K562 (cell line): ENCODE measurements around the gene PRSS22. TPM values are rescaled to one million over a fixed set of nuclear protein-coding genes. Genes with fewer than 3 reads are reported as not detected.

ENCODE experiments used
- CCNT2 ChIP-seq: IDR thresholded peaks from 2 replicates; pipeline ENCODE4 v1.6.1; 2011; ENCODE audit warnings: borderline replicate concordance, low read depth, mild to moderate bottlenecking, moderate library complexity, mixed read lengths, low read length; ENCODE audit not compliant: insufficient read length; ENCODE audit errors: extremely low read depth
- HSF4 ChIP-seq: fragments of 250-450 bp; sonication (Bioruptor Pico); IDR thresholded peaks from 2 replicates; pipeline ENCODE4 v2.1.2; 2022; ENCODE audit warnings: mild to moderate bottlenecking, moderate library complexity, borderline replicate concordance
- PTTG1 ChIP-seq: fragments of 450-650 bp; IDR thresholded peaks from 2 replicates; pipeline ENCODE4 v1.6.1; 2016; ENCODE audit warnings: low read depth, mild to moderate bottlenecking, missing genetic modification characterization, missing compliant biosample characterization
- SRF ChIP-seq, 2 experiments: fragments of 250-450, 450-650 bp in 1 of 2; sonication (Bioruptor Pico) in 1 of 2; sonication (generic) in 1 of 2; formaldehyde crosslinking; IDR thresholded peaks; 2 replicates each; pipeline versions ENCODE4 v1.5.0 to v1.5.1; 2020 to 2022; ENCODE audit warnings: mild to moderate bottlenecking in 1 of 2, missing genetic modification reagents in 1 of 2
- TCF3 ChIP-seq: sonication (generic); formaldehyde crosslinking; IDR thresholded peaks from 2 replicates; pipeline ENCODE4 v1.4.0; 2020; ENCODE audit warnings: mild to moderate bottlenecking, missing genetic modification reagents
- ZBTB1 ChIP-seq: sonication (generic); formaldehyde crosslinking; IDR thresholded peaks from 2 replicates; pipeline ENCODE4 v1.8.1; 2023; ENCODE audit warnings: missing genetic modification reagents, low read depth, mild to moderate bottlenecking, borderline replicate concordance
- ZKSCAN8 ChIP-seq: fragments of 200-800 bp; sonication (Bioruptor generic); IDR thresholded peaks from 2 replicates; pipeline ENCODE4 v1.6.1; 2016; ENCODE audit warnings: missing genetic modification characterization, missing compliant biosample characterization
- ZNF133 ChIP-seq: fragments of 250-450 bp; sonication (Bioruptor Pico); IDR thresholded peaks from 2 replicates; pipeline ENCODE4 v1.4.0; 2020; ENCODE audit warnings: mild to moderate bottlenecking
- ZNF197 ChIP-seq: fragments of 200-800 bp; sonication (Bioruptor generic); IDR thresholded peaks from 2 replicates; pipeline ENCODE4 v1.6.1; 2016; ENCODE audit warnings: low read depth, missing genetic modification characterization, missing compliant biosample characterization
- ZNF41 ChIP-seq: fragments of 250-450 bp; sonication (Bioruptor Pico); conservative IDR thresholded peaks from 2 replicates; pipeline ENCODE4 v1.4.0; 2020; ENCODE audit warnings: mild to moderate bottlenecking
- polyA plus RNA-seq, 8 experiments: library from polyadenylated mRNA; depleted of rRNA in 4 of 8; stranded (reverse) in 5 of 8; unstranded in 3 of 8; fragments of >200 nt; fragmentation: Nextera tagmentation in 2 of 8; fragmentation: Illumina TruSeq in 1 of 8; extraction: Ambion mirVana in 2 of 8; extraction: Trizol in 1 of 8; gene quantifications; 2 replicates each; pipeline versions ENCODE4 v1.2.1 to v1.2.3, GENCODE V29; 2011 to 2014; ENCODE audit warnings: inconsistent platforms in 1 of 8, missing spikeins in 1 of 8
- total RNA-seq, 7 experiments: library from RNA; depleted of rRNA in 6 of 7; stranded (reverse); fragments of >200 nt in 6 of 7; fragmentation: Illumina TruSeq in 2 of 7; extraction: Trizol in 2 of 7; gene quantifications; 2 replicates each; pipeline versions ENCODE4 v1.2.1 to v1.2.3, GENCODE V29; 2011 to 2021; ENCODE audit warnings: low replicate concordance in 1 of 7
- TF ChIP-seq, protein P1 (sequence below), 2 experiments: IDR thresholded peaks; 2 replicates each; pipeline ENCODE4 v1.6.1; 2011; ENCODE audit warnings: borderline replicate concordance in 1 of 2, control low read depth in 1 of 2, low read depth in 1 of 2, low read length in 1 of 2, mild to moderate bottlenecking in 1 of 2, mixed read lengths in 1 of 2, moderate library complexity in 1 of 2; ENCODE audit not compliant: insufficient read depth in 1 of 2, insufficient read length in 1 of 2, poor library complexity in 1 of 2, severe bottlenecking in 1 of 2; ENCODE audit errors: extremely low read depth in 1 of 2
- TF ChIP-seq, protein P2 (sequence below): fragments of 250-450 bp; sonication (Bioruptor Pico); IDR thresholded peaks from 2 replicates; pipeline ENCODE4 v1.8.0; 2021; ENCODE audit warnings: mild to moderate bottlenecking, moderate library complexity
- TF ChIP-seq, protein P3 (sequence below): fragments of 250-450 bp; sonication (Bioruptor Pico); IDR thresholded peaks from 2 replicates; pipeline ENCODE4 v1.8.0; 2021; ENCODE audit warnings: moderate library complexity, mild to moderate bottlenecking, inconsistent platforms
- TF ChIP-seq, protein P4 (sequence below), 2 experiments: IDR thresholded peaks; 2 replicates each; pipeline ENCODE4 v1.6.1; 2012; ENCODE audit warnings: improper control_type of control experiment in 2 of 2, low read depth in 2 of 2, low read length in 2 of 2, borderline replicate concordance in 1 of 2
- TF ChIP-seq, protein P5 (sequence below): sonication (generic); formaldehyde crosslinking; IDR thresholded peaks from 2 replicates; pipeline ENCODE4 v1.8.0; 2022; ENCODE audit warnings: mild to moderate bottlenecking, missing genetic modification reagents

The PRSS22 gene
- total and polyA plus RNA-seq, 9 of the 15 experiments (the other 6 are each of a cell fraction or from before 2014, with no cell fraction given) = 0.13 to 0.42 TPM; not detected in 7

DNA sequence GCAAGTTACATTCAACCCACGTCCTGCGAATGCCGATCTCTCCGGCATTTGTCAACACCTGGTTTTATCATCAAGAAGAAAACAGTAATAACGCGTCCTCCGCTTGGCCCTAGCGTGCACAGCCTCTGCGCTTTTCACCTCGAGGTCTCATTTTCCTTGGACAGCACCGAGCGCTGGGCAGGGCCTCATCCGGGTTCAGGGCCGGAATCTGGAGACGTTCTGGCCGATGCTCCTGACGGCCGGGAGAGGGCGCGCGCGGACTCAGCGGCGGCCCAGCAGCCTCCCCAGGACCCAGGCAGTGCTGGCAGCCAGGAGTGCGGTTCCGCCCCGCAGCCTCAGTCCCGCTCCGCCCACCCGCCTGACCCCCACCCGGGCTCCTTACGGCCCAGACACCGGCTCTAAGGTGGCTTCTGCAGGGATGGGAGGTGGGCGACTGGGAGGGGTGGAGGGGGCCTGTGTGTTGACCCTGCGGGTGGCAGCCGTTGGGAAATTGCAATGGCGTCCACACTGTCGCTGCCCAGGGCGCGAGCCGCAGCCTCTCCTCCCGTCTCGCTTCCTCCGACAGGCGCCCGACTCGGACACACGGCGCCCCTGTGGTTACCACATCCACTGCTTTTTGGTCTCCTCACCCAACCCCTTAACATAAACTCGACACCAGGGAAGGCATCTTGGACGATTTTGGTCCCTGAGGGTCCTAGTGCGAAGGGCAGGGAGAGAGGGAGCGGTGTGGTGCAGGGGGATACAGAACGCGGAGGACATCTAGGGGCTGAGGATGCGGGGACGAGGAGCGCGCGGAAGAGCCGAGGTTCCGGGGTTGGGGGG lies 46.3 kb upstream of the PRSS22 start (continued):
- TF ChIP-seq ZKSCAN8 (CRISPR knock-in tag) (no peak), PTTG1 (tag) (no peak), SRF (CRISPR knock-in tag; IDR thresholded peaks at IDR 0.05) (peak in 1 of 2 experiments; percentile 75; a peak in 2 of 4 replicates), ZNF133 (CRISPR knock-in tag) (no peak), HSF4 (CRISPR knock-in tag) (no peak), CCNT2 (peak; percentile 75), ZNF197 (0 out of 2 replicates have a peak, but pooled peaks have one; percentile 42), TCF3 (no peak), ZNF41 (no peak), ZBTB1 (CRISPR knock-in tag) (peak; percentile 72)
- TF ChIP-seq, protein P1, sequence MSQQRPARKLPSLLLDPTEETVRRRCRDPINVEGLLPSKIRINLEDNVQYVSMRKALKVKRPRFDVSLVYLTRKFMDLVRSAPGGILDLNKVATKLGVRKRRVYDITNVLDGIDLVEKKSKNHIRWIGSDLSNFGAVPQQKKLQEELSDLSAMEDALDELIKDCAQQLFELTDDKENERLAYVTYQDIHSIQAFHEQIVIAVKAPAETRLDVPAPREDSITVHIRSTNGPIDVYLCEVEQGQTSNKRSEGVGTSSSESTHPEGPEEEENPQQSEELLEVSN (IDR thresholded peaks at IDR 0.05; ENCODE audit: borderline replicate concordance in 1 of 2, extremely low read depth in 1 of 2, insufficient read depth in 1 of 2, insufficient read length in 1 of 2, low read depth in 1 of 2, low read length in 1 of 2, poor library complexity in 1 of 2, severe bottlenecking in 1 of 2) = peak in 1 of 2 experiments; percentile 36
- TF ChIP-seq, protein P2, sequence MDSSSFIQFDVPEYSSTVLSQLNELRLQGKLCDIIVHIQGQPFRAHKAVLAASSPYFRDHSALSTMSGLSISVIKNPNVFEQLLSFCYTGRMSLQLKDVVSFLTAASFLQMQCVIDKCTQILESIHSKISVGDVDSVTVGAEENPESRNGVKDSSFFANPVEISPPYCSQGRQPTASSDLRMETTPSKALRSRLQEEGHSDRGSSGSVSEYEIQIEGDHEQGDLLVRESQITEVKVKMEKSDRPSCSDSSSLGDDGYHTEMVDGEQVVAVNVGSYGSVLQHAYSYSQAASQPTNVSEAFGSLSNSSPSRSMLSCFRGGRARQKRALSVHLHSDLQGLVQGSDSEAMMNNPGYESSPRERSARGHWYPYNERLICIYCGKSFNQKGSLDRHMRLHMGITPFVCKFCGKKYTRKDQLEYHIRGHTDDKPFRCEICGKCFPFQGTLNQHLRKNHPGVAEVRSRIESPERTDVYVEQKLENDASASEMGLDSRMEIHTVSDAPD (CRISPR knock-in tag) = no peak
- TF ChIP-seq, protein P3, sequence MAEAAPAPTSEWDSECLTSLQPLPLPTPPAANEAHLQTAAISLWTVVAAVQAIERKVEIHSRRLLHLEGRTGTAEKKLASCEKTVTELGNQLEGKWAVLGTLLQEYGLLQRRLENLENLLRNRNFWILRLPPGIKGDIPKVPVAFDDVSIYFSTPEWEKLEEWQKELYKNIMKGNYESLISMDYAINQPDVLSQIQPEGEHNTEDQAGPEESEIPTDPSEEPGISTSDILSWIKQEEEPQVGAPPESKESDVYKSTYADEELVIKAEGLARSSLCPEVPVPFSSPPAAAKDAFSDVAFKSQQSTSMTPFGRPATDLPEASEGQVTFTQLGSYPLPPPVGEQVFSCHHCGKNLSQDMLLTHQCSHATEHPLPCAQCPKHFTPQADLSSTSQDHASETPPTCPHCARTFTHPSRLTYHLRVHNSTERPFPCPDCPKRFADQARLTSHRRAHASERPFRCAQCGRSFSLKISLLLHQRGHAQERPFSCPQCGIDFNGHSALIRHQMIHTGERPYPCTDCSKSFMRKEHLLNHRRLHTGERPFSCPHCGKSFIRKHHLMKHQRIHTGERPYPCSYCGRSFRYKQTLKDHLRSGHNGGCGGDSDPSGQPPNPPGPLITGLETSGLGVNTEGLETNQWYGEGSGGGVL (CRISPR knock-in tag) = no peak
- TF ChIP-seq, protein P4, sequence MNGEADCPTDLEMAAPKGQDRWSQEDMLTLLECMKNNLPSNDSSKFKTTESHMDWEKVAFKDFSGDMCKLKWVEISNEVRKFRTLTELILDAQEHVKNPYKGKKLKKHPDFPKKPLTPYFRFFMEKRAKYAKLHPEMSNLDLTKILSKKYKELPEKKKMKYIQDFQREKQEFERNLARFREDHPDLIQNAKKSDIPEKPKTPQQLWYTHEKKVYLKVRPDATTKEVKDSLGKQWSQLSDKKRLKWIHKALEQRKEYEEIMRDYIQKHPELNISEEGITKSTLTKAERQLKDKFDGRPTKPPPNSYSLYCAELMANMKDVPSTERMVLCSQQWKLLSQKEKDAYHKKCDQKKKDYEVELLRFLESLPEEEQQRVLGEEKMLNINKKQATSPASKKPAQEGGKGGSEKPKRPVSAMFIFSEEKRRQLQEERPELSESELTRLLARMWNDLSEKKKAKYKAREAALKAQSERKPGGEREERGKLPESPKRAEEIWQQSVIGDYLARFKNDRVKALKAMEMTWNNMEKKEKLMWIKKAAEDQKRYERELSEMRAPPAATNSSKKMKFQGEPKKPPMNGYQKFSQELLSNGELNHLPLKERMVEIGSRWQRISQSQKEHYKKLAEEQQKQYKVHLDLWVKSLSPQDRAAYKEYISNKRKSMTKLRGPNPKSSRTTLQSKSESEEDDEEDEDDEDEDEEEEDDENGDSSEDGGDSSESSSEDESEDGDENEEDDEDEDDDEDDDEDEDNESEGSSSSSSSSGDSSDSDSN (IDR thresholded peaks at IDR 0.05; ENCODE audit: borderline replicate concordance in 1 of 2, low read depth in 2 of 2, low read length in 2 of 2) = peak in 1 of 2 experiments; percentile 65; a peak in 1 of 4 replicates
- TF ChIP-seq, protein P5, sequence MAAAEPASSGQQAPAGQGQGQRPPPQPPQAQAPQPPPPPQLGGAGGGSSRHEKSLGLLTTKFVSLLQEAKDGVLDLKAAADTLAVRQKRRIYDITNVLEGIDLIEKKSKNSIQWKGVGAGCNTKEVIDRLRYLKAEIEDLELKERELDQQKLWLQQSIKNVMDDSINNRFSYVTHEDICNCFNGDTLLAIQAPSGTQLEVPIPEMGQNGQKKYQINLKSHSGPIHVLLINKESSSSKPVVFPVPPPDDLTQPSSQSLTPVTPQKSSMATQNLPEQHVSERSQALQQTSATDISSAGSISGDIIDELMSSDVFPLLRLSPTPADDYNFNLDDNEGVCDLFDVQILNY = no peak
